Activated CD8-positive, alpha-beta memory T cell treated with anti-CD3 and anti-CD28 coated beads for 1 hour (primary cell): Measurements from ENCODE around the gene TMEM259.

ENCODE experiments used
- DNase-seq, 2 donors: peaks; one replicate each; pipeline ENCODE4 v3.0.0-alpha.2; 2020; ENCODE audit warnings: low read depth in 1 of 2; ENCODE audit errors: extremely low read depth in 1 of 2

Gene TMEM259

DNA sequence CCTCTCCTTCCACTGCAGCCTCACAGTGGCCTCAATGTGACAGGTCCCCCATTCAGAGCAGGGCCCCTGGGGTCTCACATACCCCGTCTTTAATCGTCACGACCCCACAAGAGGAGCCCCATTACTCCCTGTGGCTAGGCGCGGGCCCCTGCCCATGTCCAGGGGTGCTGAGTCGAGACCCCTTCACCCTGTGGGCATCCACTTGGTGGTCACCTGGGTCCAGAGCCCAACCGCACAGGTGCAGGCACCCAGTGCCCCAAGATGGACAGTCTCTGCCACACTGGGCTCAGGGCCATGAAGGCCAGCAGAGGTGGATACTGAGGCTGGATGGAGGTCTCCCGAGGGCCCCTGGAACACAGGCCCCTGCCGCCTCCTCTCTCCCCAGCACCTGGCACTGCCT lies 3.0 kb downstream of the TMEM259 start:
- no peak for DNase-seq

GRCh38 chr19:1017115-1017905 lies 3.6 kb downstream of the TMEM259 start:
- DNase-seq = no peak

GRCh38 chr19:1016647-1017114 lies 4.2 kb downstream of the TMEM259 start:
- DNase-seq = no peak

DNA sequence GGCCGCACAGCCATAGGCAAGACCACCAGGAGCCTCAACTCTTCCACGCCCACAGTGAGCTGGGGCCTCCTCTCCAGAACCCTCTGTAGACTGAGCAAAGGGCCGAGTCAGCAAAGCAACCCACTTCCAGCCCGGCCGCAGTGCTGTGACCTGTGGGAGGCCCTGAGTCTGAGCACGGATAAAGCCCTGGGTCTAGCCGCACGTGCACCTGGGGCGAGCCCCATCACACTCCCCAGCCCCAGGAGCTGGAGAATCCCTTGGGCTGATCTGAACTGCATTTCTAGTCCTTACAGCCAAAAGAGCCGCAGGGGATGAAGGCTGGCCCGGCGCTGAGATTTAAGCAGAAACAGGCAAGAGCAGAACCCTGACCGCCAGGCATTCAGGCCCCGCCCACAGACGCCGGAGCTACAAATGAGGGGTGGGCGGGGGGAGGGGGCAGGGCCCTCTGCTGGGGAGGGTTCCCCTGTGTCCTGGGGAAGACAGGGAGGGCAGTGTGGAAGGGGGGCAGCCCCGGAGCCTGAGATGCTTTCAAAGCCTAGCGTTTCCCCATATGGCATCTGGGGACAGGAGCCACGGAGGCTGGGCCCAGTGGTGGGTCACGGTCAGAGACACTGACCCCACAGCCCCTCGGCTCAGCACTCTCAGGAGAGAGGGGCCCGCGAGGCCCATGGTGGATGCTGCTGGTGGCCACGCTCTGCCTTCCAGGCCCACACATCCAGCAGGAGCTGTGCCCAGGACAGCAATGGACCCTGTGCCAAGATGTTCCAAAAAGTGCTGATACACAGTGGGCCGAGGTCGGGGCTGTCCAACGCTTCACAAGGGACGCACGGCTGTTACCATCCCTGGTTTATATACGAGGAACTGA lies 4.9 kb downstream of the TMEM259 start:
- DNase-seq = no peak

DNA sequence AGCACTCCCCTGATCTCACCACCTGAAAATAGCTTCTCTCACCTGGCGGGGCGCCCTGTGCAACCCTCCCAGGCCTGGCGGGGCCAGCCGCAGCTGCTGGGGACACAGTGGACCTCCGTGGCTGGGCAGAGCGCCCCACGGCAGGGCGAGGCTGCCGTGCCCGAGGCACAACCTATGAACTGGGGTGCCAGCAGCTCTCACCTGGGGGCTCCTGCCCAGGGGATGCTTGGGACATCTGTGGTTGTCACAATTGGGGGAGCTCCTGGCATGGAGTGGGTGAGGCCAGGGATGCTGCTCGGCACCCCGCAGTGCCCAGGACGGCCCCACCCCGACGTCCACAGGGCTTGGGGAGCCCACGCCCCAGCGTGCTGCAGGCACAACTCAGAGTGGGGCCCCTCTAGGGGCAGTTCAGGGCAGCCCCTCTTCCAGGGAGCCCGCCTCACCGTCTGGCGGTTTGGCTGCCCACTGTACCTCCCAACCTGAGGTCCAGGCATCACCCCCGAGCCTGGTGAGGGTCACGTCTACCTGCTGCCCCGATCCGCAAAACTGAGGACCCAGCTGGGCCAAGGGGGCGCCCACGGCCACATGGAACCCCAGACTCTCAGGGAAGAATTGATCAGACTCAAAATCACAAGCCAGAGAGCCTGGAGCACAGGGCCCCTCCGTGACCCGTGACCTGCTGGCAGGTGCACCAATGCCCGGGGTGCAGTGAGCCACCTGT lies 5.7 kb downstream of the TMEM259 start:
- no peak for DNase-seq

- DNase-seq = no peak
Measured at GRCh38 chr19:1014161-1015060, 6.5 kb downstream of the TMEM259 start.

- DNase-seq = no peak
Measured at GRCh38 chr19:1013218-1013617, 7.7 kb downstream of the TMEM259 start.

- DNase-seq = no peak
Measured at GRCh38 chr19:1012334-1012733, 8.6 kb downstream of the TMEM259 start.

DNA sequence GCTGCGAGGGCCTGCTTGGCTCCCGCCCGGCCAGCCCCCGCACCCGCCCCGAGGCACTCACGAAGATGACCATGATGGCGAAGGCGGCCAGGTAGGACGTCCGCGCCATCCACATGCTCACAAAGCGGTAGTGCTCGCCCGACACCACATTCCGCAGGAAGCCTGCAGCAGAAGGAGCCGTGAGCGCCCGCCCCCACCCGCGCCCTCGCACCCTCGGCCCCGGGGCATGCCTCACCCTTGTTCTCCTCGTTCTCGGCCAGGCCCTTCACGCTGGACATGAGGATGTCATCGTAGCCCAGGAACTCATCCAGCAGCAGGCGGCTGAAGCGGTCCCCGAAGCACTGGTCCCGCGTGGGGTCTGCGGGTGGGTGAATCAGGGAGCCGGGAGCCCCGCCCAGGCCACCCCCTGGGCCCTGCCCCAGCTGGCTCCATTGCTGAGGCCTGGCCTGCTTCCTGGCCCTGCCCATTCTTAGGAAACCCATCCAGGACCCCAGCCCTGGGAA lies 9.0 kb downstream of the TMEM259 start:
- no peak for DNase-seq

DNA sequence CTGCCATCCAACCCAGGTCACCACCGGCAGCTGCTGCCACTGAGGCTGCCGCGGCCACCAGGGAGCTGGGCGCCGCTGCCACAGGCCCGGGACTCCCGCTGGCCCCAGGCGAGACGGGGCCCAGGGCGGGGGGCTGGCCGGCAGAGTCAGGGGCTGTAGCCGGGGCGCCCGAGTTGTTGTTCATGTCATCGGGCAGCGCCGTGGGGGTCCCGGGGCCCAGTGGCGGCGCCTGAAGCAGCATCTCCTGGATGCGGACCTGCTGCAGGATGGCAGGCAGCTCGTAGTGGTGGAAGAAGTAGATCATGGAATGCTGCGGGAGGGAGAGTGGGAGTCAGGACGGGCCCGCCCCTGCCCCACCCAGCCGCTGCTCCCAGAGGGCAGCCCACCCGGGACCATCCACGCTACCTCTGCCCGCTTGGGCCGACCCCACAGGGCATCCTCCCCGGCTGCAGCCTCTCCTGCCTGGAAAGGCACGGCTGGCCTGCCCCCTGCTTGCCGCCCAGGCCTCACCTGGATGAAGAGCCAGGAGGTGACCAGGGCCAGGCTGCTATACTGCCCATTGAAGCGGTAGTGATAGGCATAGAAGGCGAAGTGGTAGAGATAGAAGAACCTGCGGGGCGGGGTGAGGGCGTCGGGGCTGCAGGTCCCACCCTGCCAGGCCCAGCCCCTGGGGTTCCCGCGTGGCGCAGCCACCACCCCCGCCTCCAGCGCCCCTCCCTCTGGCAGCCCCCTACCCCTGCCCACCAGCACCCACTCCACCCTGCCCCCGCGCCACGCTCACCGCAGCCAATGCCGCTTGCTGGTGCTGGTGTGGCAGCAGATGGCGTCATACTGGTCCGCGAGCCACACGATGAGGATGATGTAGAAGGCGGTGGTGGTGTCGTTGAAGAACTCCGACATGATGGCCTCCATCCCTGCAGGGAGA lies 10.1 kb downstream of the TMEM259 start:
- no peak for DNase-seq

- no peak for DNase-seq
Measured at GRCh38 chr19:1009981-1010538, 10.9 kb downstream of the TMEM259 start.

GRCh38 chr19:1009041-1009980 lies 11.6 kb downstream of the TMEM259 start:
- no peak for DNase-seq

GRCh38 chr19:1008268-1009040 lies 12.5 kb downstream of the TMEM259 start:
- DNase-seq = no peak

DNA sequence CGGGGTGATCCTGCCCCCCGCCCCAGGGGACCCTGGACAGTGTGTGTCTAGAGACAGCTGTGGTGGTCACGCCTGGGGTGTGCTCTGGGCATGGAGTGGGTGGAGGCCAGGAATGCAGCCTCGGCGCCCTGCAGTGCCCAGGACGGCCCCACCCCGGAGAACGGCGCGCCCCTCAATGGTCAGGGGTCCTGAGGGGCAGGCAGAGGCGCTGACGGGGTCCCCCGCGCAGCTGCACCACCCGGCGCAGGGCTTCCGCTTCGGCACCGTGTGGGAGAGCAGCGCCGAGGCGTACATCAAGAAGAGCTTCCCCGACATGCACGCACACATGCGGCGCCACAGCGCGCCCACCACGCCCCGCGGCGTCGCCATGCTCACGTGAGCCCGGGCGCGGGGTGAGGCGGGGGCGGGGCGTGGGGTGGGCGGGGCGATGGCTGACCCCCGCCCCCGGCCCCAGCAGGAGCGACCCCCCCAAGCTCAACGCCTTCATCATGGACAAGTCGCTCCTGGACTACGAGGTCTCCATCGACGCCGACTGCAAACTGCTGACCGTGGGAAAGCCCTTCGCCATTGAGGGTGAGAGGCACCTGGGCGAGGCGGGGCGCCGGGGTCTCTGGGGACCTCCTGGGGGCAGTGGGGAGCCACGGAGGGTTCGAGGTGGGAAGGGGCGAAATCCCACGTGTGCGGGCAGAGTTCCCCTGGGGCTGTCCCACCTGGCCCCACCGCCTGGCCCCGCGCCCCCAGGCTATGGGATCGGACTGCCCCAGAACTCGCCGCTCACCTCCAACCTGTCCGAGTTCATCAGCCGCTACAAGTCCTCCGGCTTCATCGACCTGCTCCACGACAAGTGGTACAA lies 13.3 kb downstream of the TMEM259 start:
- DNase-seq = no peak

DNA sequence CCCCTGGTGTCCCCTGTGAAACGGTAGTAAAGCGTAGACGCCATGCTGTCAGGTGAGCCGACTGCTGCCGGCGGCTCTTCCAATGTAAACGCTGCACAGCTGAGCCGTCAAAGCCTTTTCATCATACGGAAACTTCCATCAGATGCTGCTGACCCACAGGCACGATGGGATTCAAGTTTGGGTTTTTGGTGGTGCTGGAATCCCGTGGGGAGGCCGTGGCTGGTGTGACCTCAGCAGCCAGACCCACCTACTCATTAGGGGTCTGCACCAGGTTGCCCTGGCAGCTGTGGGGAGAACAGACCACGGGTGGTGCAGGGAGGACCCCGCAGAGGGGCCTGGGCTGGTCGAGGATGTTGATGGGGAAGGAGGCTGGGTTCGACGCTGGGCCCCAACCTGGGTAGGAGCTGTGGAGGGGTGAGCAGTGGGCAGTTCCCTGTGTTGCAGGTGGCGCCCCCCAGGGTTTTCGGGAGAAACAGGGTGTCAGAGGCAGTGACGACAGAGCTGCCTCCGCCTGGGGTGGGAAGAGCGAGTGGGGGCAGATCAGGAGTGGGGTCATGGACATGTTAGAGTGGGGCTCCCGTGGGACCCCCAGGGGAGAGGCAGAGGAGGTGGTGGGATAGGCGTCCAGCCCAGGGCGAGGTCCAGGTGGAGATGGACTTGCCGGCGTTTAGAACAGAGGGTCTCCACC lies 14.1 kb downstream of the TMEM259 start:
- no peak for DNase-seq
